Measurements from ENCODE around the gene ZMYND10.

ZMYND10 gene

DNA sequence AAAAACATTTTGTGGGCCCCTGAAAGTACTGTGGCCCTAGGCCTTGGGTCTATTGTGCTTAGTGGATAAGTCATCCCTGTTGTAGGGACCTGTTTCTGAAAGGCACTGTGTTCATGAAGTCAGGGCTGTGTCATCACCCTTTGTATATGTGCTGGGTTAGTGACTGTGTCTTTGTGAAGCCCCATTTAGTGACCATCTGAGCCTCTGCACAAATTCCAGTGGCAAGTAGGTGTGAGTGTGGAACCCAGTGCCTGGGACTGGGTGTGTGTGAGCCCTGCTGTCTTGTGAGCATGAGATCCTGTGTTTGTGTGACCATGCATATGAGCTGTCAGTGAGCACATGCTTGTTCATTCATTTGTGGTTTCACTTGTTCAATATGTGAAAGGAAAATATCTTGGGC lies 40.9 kb downstream of the ZMYND10 start:
- H3K4me3 ChIP-seq (ENCODE audit: control insufficient read depth, low read depth, low read length), result no peak overlapping the region
- TF ChIP-seq, protein P1, sequence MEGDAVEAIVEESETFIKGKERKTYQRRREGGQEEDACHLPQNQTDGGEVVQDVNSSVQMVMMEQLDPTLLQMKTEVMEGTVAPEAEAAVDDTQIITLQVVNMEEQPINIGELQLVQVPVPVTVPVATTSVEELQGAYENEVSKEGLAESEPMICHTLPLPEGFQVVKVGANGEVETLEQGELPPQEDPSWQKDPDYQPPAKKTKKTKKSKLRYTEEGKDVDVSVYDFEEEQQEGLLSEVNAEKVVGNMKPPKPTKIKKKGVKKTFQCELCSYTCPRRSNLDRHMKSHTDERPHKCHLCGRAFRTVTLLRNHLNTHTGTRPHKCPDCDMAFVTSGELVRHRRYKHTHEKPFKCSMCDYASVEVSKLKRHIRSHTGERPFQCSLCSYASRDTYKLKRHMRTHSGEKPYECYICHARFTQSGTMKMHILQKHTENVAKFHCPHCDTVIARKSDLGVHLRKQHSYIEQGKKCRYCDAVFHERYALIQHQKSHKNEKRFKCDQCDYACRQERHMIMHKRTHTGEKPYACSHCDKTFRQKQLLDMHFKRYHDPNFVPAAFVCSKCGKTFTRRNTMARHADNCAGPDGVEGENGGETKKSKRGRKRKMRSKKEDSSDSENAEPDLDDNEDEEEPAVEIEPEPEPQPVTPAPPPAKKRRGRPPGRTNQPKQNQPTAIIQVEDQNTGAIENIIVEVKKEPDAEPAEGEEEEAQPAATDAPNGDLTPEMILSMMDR (conservative IDR thresholded peaks at IDR 0.05; ENCODE audit: control insufficient read depth, insufficient read depth, low read depth, low read length), result no peak
- DNase-seq (ENCODE audit: low read depth), result peak; percentile 65

DNA sequence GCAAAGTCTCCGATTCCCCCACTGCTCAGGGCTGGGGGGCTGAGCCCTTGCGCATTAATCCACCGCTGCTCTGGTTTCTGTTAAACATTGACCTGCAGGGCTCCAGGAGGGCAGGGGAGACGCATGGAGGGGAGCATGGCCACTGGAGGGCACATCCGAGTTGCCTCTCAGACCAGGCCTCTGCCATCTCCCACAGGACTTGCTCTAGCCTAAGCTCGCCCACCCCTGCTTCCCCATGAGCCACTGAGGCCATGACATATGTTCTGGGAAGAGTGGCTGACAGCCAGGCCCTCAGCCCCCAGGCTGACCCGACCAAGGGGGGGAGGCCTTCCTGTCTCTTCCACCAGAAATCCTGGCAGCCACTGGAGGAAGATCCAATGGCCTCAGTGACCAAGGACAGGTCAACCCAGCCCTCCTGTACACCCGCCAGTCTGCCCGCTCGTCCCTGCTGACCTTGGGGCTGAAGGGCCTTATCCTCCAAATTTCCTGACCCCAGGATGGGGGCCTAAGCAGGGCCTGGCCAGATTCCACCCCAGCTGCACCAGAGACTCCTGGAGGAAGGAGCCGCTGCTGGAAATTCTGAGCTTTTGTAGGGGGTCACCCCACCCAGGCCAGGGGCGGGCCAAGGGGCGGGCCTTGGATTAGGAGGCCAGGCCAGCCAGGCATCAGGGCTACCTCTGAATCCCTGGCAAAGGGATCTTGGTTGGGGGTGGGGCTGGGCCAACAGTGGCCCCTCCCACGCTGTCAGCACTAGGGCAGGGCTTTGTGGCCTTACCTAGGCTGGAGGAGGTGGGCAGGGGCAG lies 42.3 kb downstream of the ZMYND10 start, which contains the start of gene HYAL1:
HYAL1 (minus strand) TSS at position 562 of the 803 bp plus-strand sequence. CDS start 618 bp downstream, outside the sequence.
- TF ChIP-seq, protein P1 (conservative IDR thresholded peaks at IDR 0.05; ENCODE audit: control insufficient read depth, insufficient read depth, low read depth, low read length), result peak; percentile 11

DNA sequence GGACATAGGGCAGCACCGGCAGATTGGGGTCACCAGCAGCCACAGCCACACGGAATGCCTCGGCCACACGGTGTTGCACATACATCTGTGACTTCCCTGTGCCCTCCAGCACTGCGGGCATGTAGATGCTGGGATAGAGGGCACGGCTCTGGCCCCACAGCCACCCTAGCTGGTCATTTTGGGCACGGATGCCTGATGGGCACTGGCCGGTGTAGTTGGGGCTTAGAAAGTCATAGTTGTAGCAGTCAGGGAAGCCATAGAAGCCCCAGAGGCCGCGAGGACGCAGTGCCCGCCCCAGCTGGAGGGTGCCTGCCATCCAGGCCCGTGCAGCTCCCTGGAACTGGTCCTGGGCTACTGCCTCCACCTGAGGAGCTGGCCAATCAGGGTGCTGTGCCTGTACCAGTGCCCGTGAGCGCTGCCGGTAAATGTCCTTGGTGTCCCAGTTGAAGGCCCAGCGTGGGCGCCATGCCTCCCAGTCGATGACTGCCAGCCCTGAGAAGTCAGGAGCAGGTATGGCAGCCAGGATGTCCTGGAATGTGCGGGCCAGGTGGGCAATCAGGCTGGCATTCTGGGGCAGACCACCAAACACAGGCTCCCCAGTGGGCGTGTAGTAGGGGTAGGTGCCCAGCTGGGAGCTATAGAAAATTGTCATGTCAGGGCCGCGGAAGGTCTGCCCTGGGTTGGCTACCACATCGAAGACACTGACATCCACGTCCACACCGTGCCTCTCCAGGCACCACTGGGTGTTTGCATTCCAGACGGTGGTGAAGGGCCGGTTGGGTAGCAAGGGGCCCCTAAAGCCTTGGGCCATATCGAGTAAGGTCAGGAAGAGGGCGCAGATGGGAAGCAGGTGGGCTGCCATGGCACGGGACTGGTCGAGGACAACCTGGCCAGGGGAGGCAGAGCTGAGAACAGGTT lies 43.2 kb downstream of the ZMYND10 start:
- H3K4me3 ChIP-seq (ENCODE audit: control insufficient read depth, low read depth, low read length), result no peak overlapping the region
- TF ChIP-seq, protein P1 (conservative IDR thresholded peaks at IDR 0.05; ENCODE audit: control insufficient read depth, insufficient read depth, low read depth, low read length), result no peak

More for the DNA sequence above, 42.3 kb downstream of the ZMYND10 start, which contains the start of gene HYAL1:
- peak; percentile 45 for DNase-seq (ENCODE audit: low read depth)
- peak within 1 kb of the TSS; percentile 9 for H3K4me3 ChIP-seq (ENCODE audit: control insufficient read depth, low read depth, low read length)

DNA sequence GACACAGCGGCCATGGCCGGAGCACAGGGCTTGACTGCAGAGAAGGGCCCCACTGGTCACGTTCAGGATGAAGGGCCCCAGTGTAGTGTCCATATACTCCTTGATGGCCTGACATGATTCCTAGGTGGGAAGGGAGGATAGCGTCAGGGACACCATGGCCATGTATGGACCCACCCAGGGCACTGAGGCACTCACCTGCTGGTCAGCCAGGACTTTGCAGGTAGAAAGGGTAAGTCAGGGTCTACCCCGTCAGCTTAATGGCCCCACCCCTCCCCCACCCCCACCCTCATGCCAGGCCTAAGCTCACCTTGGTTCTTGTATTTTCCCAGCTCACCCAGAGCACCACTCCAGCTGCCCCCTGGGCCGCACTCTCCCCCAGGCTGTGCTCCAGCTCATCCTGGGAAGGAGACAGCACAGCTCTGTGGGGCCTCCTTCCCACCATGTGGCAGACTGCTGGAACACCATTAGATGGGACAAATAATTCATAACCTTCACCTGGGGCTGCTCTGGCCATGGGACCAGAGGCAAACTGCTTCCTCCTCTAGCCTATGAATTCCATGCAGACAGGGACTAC lies 44.8 kb downstream of the ZMYND10 start:
- TF ChIP-seq, protein P1 (conservative IDR thresholded peaks at IDR 0.05; ENCODE audit: control insufficient read depth, insufficient read depth, low read depth, low read length), result no peak
- no peak overlapping the region for H3K4me3 ChIP-seq (ENCODE audit: control insufficient read depth, low read depth, low read length)
- no peak for DNase-seq (ENCODE audit: low read depth)

More for the DNA sequence above, 43.2 kb downstream of the ZMYND10 start:
- no peak for DNase-seq (ENCODE audit: low read depth)

DNA sequence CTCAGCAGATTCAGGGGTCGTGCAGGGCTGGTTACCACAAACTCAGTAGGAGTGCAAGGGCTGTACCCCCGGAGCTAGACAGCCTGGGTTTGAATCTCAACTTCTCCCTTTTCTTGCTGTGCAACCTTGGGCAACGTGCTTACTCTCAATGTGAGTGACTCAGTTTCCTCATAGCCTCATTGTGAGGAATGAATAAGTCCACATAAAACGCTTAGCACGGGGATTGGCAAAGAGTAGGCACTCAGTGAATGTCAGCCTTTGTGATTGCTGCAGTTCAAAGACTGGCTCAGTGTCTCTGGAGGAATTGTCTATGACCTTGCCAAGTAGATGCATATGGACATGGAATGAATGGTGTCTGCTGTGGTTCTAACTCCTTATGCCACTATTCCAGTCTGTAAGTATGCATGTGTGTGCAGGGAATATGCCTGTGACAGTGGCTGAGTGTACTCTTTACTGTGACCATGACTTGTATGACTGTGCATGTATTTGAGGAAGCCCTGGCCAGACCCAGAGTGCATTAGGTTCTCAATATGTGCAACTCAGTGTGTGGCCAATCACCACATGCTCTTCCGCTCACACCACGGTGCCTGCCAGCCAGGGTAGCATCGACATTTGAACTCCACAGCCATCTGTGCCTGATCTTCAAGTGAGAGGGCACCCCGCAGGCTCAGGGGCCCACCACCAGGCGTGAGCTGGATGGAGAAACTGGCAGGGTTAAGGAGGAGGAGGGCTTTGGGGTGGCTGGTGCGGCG lies 45.4 kb downstream of the ZMYND10 start:
- DNase-seq (ENCODE audit: low read depth), result peak; percentile 80
- TF ChIP-seq, protein P1 (conservative IDR thresholded peaks at IDR 0.05; ENCODE audit: control insufficient read depth, insufficient read depth, low read depth, low read length), result no peak
- H3K4me3 ChIP-seq (ENCODE audit: control insufficient read depth, low read depth, low read length), result peak overlapping the region; percentile 51

DNA sequence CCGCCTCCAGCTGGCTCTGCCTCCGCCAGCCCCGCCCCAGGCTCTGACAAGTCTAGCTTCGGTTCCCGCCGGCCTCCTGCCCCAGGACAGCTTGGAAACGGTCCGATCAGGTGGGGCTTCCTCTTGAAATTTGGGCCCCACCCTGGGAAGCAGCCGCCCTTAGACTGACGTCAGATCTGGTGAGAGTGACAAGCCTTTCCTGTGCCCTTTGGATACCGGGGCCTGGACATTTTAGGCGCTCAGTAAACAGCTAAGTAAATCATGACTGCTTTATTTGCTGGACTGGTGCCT lies 45.9 kb downstream of the ZMYND10 start:
- TF ChIP-seq, protein P1 (conservative IDR thresholded peaks at IDR 0.05; ENCODE audit: control insufficient read depth, insufficient read depth, low read depth, low read length), result no peak
- DNase-seq (ENCODE audit: low read depth), result no peak
- H3K4me3 ChIP-seq (ENCODE audit: control insufficient read depth, low read depth, low read length), result peak overlapping the region; percentile 51
